Left kidney (tissue), 2 donors: Measurements from ENCODE around the gene TMC6. TPM values are rescaled to one million over a fixed set of nuclear protein-coding genes. Genes with fewer than 3 reads are reported as not detected.
"Not testable (repeated sequence)": the region's sequence is repeated elsewhere in the genome, so short reads cannot be mapped to it uniquely, and the experiment has no call there.

ENCODE experiments used
- DNase-seq: peaks from one replicate; pipeline ENCODE4 v3.0.0-alpha.2; 2013
- polyA plus RNA-seq: library from polyadenylated mRNA; unstranded; fragments of 120-200 nt; gene quantifications from one replicate; pipeline ENCODE4 v1.2.1, GENCODE V29; 2013; ENCODE audit not compliant: insufficient read length

Gene TMC6
- polyA plus RNA-seq, 1 donor, result 24.8 TPM

DNA sequence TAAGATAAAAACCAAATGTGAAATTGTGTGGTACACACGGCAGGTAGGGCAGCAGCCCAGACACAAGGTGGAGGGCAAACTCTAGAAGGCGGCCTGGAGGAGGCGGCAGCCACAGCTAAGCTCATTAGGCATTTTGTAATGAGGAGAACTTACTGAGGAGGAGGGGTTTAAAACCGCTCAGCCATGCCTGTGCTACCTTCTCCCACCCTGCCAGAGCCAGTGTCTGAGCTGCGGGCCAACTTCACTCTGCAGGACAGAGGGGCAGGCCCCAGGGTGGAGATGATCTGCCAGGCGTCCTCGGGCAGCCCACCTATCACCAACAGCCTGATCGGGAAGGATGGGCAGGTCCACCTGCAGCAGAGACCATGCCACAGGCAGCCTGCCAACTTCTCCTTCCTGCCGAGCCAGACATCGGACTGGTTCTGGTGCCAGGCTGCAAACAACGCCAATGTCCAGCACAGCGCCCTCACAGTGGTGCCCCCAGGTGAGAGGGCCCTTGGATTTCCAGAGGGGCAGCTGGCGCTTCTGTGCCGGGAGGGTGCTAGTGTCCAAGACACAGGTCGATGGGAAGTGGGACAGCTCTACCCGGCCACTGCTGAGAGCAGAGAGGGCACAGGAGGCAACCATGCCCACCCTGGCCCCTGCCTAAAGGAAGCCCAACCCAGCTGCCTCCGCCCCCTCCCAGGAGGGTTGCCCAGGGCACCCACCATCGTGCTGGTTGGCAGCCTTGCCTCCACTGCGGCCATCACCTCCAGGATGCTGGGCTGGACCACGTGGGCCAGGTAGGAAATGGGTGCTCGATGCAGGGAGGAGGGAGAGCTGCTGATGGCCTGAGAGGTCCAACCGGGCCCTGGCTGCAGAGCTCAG, 35.6 kb upstream of the TMC6 start:
- DNase-seq, result no peak

DNA sequence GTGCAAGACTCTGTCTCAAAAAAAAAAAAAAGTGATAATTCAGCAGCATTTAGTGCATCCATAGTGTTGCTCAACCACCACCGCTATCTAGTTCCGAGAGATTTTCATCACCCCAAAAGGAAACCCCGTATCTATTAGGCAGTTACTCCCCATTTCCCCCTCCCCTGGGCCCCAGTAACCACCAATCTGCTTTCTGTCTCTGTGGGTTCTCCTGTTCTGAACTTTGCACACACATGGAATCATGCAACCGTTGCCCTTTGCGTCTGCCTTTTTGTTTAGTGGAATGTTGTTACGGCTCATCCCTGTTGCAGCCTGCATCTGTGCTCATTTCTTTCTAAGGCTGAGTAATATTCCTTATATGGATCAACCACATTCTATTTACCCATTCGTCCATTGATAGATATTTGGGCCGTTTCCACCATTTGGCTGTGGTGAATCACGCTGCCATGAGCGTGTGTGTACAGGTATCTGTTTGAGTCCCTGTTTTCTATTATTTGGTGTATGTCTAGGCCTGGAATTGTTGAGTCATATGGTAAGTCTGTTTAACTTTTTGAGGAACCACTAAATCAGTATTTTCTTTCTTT, 31.1 kb upstream of the TMC6 start:
- no peak for DNase-seq

DNA sequence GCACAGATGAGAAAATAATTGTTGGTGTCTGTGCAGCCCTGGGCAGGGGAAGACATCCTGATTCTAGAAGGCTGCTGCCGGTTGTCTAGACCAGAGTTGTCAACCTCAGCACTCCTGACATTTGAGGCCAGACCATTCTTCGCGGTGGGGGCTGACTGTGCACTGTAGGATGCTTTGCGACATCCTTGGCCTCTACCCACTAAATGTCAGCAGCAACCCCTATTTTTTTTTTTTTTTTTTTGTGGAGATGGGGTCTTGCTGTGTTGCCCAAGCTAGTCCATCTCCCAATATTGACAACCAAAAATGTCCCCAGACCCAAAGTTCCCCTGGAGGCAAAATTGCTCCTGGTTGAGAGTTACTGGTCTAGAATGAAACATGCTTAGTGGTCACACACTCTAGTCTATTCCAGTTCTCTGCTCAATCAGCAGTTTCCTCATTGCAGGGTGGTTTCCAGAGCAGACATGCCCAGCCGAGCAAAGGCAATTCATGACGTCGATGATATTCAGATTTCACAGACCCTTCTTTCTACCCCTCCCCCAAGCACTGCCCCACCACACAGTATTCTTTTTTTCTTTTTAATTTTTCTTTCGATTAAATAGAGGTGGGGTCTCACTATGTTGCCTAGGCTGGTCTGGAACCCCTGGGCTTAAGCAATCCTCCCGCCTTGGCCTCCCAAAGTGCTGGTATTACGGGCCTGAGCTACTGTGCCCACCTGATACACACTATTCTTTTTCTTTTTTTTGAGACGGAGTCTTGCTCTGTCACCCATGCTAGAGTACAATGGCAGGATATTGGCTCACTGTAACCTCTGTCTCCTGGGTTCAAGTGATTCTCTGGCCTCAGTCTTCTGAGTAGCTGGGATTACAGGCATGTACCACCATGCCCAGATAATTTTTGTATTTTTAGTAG, 26.6 kb upstream of the TMC6 start:
- DNase-seq, result no peak

DNA sequence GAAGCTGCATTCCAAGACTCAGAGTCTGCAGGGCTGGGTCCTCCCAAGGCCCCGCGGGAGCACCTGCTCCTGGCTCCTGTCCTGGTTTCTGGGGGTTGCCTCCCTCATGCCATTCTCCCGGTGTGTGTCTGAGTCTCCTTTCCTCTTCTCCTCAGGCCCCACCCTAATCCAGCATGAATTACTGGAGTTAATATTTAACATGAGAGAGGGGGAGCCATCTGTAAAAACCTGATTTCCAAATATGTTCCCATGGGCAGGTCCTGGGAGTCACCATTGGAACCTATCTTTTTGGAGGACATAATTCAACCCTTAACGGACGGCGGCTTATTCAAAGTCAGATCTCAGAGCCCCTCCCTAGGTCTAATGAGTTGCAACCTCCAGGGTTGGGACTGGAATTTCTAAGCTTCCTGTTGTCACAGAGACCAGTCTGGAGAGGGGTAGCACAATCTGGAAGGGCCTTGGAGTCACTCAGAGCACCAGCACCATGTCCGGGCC, 23.0 kb upstream of the TMC6 start:
- no peak for DNase-seq

DNA sequence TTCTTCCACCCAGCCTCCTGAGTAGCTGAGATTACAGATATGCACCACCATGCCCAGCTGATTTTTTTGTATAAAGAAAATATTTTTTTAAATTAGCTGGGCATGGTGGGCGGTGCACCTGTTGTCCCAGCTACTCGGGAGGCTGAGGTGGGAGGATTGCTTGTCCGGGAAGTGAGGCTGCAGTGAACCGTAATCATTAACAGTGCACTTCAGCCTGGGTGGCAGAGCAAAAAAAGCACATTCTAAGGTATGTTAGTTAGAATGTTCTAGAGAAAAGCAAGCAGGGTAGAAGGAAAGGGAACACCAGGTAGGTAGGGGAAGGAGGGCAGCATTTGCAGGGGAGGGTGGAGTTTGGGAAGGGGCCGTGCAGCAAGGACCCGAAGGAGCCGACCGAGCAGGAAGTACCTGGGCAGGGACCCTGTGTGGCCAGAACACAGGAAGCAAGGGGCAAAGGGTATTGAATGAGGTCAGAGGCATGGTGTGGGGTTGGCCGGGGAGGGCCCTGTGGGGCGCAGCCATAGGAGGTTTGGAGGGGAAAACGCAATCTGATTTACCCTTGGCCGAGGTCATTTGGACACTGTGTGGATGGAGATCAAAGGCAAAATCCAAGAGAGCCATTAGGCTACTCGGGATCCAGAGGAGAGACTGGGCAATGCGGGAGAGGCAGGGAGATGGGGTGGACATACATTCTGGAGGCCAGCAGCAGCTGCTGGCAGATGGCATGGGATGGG, 19.9 kb upstream of the TMC6 start:
- DNase-seq, result no peak

DNA sequence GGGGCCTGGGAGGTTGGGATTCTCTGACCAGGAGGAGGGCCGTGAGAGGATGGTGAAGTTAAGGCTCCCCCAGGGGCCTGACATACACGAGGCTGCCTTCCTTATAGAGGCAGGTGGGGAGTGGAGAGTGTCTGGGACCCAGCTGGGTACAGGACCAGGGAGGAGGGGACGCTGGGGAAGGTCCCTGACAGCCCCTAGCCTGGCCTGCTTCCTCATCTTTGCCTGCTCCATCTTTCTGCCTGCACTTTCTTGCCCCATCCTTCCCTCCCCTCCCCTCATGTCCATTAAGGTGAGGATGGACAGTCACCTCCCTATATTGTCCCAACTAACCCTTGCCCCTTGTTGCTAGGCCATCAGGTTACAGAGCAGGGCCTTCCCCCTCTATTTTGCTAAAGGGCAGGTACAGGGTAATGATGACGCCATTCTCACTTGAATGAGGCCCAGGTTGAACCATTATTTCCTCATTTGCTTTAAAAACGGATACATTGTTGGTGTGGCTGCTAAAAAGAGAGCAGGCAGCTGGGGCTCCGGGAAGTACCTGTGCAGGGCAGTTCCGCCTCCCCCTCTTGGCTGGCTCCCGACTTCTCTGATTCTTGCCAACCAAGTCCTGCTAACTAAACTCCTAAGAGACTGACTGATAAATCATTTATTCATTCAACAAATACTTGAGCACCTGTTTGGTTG, 18.9 kb upstream of the TMC6 start:
- no peak for DNase-seq

DNA sequence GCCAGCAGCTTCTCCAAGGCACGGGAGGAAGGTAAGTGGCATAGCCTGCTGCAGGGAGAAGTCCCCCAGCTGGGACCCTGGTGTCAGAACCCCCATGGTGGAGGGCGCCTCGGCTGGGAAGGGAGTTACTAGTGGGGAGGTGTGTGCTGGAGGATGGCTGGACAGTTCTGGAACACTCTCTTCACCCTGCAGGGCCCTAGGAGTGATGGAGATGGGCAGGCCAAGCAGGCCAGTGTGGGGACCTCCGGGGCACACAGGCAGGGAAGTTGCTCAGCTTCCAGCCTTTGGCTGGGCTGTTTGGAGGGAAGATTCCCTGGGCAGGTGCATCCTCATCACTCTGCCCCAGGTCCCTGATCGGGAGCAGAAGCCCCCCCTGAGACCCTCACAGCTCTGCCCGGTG, 18.3 kb upstream of the TMC6 start:
- DNase-seq, result no peak

DNA sequence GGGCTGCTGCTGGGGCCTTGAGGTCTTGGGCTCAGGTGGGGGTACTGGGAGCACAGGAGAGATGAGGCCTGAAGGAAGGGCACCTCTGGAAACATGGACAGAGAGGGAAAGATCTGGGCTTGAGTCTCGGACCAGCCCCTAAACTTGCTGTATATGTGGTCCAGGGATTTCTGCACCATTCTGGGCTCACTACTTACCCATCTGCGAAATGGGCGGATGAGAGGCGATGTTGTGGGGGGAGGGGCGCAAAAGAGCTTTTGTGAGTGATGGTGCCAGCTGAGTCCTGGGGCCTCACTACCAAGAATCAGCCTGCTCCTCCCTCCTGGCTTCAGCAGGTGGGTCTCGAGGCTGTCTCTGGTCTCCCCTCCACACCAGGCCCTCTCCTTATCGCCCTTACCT, 17.9 kb upstream of the TMC6 start:
- DNase-seq, result no peak

DNA sequence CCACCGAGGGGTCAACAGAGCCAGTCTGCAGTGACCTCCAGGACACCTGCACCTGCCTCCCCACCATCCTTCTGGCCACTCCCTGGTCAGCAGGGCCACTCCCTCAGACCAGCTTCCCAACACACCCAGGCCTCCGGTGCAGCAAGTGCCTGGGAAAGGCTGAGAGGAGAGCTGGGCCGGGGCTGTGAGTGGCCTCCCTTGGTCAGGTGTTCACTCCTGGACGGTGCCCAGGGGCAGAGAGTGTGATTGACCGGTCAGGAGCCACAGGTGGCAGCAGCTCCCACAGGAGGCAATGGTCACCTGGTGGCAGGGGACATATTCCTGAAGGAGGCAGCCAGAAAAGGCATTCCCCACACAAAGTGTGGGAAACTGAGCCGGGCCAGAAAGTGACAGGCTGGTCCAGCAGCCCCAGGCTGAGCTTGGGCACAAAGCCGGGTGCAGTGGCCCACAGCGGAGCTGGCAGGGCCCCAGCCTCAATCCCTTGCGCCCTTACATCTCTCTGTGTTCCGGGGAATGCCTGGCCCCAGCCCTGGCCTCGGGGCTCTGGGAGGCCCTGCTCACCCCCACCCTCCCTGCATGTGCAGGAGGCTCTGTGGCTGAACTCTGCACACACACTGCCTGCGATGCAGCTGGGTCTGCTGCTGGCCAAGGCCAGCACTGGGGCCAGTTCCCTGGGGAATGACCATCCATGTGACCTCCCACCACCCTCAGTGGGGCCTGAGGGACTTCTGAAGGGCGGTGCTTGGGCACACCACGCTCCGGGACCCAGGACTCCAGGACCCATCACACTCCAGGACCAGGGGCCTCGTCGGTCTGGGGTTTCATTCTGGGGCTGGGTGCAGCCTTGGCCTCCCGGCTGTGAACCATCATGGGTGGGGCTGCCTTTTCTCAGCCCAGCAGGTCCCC, 16.4 kb upstream of the TMC6 start:
- DNase-seq, result no peak

DNA sequence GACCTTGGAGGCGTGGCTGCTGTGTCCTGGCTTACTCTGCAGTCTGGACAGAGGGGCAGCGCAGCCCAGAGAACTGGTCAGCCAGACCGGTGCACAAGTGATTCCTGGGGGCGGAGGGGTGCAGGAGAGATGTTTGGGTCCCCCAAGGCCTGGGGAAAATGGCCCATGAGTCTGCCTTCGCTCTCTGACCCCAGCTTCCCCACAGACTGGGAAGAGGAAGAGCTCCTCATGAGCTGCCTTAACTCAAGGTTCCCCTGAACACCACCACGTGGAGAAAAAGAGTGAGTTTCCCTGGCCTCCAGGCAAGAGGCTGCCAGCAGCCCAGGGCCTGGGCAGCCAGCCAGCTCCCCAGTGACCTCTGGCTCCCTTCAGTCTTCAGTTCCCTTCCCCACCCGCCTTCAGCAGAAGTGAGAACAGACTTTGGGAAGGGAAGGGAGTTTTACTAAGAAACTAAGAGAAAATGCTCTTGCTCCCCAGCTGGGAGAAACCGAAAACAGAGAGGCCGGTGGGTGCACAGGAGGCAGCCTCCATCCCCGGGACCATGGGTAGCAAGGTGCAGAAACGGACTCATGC, 15.7 kb upstream of the TMC6 start:
- peak; percentile 81 for DNase-seq

DNA sequence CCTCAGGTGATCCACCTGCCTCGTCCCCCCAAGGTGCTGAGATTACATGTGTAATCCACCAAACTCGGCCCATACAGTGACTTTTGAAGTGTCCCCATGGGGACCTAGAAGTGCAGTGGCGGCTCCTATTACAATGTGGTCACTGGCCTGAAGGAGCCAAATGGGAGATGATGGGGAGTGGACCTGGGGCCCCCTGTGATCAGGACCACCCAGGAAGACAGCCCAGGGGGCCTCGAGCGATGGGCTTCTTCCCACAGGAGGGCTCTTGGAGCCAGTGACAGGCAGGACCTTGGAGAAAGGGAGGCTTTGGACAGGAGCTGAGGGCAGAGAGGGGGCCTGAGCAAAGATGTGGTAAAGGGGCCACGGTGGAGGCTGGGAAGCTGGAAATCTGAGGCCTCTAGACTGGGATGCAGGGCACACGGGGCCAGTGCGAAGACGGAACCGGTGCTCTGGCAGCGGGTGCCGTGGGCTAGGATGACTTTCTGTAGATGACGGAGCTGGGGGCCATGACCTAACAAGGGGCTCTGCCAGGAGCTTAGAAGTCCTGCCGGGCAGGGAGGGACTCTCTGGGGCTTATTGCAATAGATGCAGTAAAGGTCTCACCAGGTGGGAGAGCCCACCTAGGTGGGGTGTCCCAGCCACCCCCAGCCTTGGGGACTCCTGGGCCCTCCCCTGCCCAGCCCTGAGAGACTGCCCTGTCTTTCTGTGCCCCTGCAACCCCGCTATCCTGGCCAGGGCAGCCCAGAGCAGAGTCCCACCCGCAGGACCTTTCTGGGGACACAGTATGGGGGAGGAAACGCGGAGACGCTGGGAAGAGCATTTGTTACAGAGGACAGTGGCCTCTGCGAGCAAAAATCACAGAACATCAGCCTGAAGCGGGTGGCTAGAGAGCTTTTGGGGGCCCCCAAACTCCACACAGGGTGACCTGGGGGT, 14.9 kb upstream of the TMC6 start:
- DNase-seq, result no peak

DNA sequence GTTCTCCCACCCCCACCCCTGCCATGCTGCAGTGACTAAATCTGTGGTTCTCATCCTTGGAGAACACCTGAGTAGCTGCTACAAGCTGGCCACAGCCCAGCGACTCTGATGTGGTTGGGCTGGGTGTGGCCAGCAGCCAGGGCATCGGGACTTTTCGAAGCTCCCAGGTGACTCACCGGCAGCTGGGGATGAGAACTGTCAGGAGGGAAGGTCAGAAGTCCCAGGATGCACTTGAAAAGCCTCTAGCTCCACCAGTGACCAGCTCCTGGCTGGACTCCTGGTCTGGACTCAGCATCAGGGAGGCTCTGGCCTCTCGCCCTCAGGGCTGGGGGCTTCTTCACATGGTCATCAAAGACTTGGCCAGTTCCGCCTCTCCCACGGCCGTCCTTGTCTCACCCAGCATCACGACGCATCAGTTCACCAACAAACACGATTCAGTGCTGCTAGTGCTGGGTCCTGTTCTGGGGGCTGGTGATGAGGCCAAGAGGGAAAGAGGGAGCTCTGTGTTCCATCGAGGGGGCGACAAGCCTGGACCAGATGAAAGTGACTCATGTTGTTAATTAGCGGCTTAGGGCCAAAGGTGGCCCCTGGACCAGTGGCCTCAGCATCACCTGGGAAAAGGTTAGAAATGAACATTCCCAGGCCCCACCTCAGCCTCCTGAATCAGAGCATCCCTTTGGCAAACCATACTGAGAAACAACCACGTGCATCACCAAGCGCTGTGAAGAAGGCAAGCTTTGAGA, 13.7 kb upstream of the TMC6 start:
- DNase-seq, result no peak

DNA sequence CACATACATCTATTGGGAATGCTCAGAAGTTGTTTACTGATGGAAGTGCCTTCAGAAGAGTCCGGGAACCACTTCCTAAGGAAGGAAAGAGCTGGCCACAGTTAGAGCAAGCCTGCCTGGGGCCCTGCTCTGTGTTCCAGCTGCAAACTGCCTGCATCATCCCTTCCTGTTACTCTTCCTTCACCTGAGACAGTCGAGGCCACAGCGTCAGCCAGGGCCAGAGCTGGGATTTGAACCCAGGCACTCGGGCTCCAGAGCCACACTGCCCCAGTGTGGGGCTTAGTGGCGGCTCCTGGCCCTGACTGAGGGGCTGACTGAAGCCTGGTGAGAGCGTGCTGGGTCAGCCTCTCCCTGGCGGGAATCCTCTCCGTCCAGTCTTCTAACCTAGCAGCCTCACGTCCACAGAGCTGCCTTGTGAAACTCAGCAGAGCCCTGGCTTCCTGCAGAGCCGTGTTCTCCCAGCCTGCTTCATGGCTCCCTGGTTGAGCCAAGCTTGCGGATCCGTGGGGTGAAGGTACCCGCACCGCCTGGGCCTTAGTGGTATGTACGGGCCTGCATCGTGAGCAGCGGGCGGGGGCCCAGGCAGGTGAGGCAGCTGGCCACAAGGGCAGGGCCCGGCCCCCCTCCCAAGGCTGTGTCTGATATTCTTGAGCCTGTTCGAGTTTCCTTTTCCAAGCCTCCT, 13.0 kb upstream of the TMC6 start:
- no peak for DNase-seq

DNA sequence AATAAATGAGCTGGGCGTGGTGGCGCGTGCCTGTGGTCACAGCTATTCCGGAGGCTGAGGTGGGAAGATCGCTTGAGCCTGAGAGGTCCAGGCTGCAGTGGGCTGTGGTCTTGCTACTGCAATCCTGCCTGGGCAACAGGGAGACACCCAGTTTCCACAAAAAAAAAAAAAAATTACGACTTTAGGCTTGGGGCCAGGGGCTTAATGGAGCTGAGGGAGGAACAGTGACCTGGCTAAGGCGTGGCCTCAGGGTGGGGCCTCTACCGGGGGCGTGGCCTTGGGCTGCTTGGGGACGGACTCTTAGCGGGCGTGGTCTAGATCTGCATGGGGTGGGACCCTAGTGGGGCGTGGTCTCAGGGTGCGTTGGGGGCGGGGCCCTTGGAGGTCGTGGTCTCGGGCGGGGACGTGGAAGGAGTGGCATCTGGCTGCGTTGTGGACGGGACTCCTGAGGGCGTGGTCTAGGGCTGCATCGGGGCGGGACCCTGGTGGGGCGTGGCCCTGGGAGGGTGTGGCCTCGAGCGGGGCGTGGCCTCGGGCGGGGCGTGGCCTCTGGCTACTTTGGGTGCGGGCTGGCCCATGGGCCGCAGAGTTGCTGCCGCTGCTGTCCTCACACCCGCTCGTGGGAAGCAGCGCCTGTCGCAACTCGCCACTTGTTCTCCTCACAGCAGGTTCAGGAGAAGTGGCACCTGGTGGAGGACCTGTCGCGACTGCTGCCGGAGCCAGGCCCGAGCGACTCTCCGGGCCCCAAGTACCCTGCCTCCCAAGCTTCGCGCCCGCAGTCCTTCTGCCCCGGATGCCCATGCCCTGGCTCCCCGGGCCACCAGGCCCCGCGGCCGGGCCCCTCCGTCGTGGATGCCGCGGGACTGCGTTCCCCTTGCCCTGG, 11.9 kb upstream of the TMC6 start:
- no peak for DNase-seq

DNA sequence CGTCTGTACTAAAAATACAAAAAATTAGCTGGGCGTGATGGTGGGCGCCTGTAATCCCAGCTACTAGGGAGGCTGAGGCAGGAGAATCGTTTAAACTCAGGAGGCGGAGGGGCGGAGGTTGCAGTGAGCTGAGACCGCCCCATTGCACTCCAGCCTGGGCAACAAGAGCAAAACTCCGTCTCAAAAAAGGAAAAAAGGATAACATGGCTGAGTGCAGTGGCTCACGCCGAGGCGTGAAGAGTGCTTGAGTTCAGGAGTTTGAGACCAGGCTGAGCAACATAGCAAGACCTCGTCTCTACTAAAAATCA, 11.3 kb upstream of the TMC6 start:
- not testable (repeated sequence) for DNase-seq
